Measurements from ENCODE around the gene FMN2. TPM values are rescaled to one million over a fixed set of nuclear protein-coding genes. Genes with fewer than 3 reads are reported as not detected.

Gene FMN2
- polyA plus RNA-seq, 3 donors: not detected

DNA sequence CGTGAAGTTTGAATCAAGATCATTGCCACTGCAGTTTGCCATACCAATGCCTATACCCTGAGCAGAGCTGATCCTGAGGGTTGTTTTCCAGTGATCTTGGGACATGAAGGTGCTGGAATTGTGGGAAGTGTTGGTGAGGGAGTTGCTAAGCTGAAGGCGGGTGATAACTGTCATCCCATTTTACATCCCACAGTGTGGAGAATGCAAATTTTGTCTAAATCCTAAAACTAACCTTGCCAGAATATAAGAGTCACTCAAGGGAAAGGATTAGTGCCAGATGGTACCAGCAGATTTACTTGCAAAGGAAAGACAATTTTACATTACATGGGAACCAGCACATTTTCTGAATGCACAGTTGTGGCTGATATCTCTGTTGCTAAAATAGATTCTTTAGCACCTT, 78.6 kb downstream of the FMN2 start:
- Mint-ChIP-seq H3K4me3 (no peak overlapping the region), H3K9me3 (peaks cover 3 to 15% (median 6%) of the 10 kb centered on the region in 7 donors), H3K27me3 (ENCODE audit: low read depth in 3 of 3) (no peaks in the 10 kb centered on the region), H3K36me3 (no peaks in the 10 kb centered on the region), H3K27ac (no peak overlapping the region), H3K4me1 (peaks cover 8% of the 10 kb centered on the region)
- intact Hi-C loops (cut with micrococcal nuclease): no loop called here
- H3K4me3 ChIP-seq (replicated peaks in 1 of 3; ENCODE audit: low read depth in 2 of 3, low read length in 3 of 3): no peak overlapping the region
- no peak for DNase-seq
- H3K4me2 ChIP-seq (replicated peaks; ENCODE audit: extremely low read depth, low read length, poor library complexity, severe bottlenecking): no peak overlapping the region
- peaks cover under 1% of the 10 kb centered on the region in 2 donors for H3K9me3 ChIP-seq (replicated peaks in 1 of 2; ENCODE audit: control insufficient read depth in 1 of 2, insufficient read depth in 1 of 2, low read length in 2 of 2)
- H4K20me1 ChIP-seq (ENCODE audit: insufficient read depth, low read length): no peaks in the 10 kb centered on the region
- no peak overlapping the region for H3K9ac ChIP-seq (ENCODE audit: insufficient read depth, low read length, poor library complexity, severe bottlenecking)
- H3K79me2 ChIP-seq (ENCODE audit: insufficient read depth, low read length): no peaks in the 10 kb centered on the region
- 78% methylated on average over 1 of the region's 2 CpGs for WGBS (ENCODE audit: insufficient coverage)
- no peak overlapping the region for H3K27ac ChIP-seq (ENCODE audit: low read depth in 1 of 2, low read length in 2 of 2)
- TF ChIP-seq, protein P1, sequence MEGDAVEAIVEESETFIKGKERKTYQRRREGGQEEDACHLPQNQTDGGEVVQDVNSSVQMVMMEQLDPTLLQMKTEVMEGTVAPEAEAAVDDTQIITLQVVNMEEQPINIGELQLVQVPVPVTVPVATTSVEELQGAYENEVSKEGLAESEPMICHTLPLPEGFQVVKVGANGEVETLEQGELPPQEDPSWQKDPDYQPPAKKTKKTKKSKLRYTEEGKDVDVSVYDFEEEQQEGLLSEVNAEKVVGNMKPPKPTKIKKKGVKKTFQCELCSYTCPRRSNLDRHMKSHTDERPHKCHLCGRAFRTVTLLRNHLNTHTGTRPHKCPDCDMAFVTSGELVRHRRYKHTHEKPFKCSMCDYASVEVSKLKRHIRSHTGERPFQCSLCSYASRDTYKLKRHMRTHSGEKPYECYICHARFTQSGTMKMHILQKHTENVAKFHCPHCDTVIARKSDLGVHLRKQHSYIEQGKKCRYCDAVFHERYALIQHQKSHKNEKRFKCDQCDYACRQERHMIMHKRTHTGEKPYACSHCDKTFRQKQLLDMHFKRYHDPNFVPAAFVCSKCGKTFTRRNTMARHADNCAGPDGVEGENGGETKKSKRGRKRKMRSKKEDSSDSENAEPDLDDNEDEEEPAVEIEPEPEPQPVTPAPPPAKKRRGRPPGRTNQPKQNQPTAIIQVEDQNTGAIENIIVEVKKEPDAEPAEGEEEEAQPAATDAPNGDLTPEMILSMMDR (IDR thresholded peaks at IDR 0.05): no peak
- no peaks in the 10 kb centered on the region for H3K27me3 ChIP-seq (ENCODE audit: control insufficient read depth in 2 of 2, insufficient read depth in 2 of 2, low read length in 2 of 2)
- no peaks in the 10 kb centered on the region for H3K36me3 ChIP-seq (replicated peaks in 1 of 2; ENCODE audit: control insufficient read depth in 1 of 2, insufficient read depth in 2 of 2, low read length in 2 of 2)
- no peak overlapping the region for H2AFZ ChIP-seq (ENCODE audit: insufficient read depth, low read depth, low read length, poor library complexity, severe bottlenecking)
- H3K4me1 ChIP-seq (ENCODE audit: control insufficient read depth in 1 of 2, insufficient read depth in 2 of 2, low read length in 2 of 2): no peaks in the 10 kb centered on the region

DNA sequence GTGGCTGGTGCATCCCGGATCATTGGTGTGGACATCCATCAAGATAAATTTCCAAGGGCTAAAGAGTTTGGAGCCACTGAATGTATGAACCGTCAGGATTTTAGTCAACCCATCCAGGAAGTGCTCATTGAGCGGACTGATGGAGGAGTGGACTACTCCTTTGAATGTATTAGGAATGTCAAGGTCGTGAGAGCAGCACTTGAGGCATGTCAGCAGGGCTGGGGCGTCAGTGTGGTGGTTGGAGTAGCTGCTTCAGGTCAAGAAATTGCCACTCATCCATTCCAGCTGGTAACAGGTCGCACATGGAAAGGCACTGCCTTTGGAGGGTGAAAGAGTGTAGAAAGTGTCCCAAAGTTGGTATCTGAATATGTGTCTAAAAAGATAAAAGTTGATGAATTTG, 79.1 kb downstream of the FMN2 start:
- TF ChIP-seq, protein P1 (IDR thresholded peaks at IDR 0.05): no peak
- no peaks in the 10 kb centered on the region for H3K9me3 ChIP-seq (replicated peaks in 1 of 2; ENCODE audit: control insufficient read depth in 1 of 2, insufficient read depth in 1 of 2, low read length in 2 of 2)
- no peaks in the 10 kb centered on the region for H3K36me3 ChIP-seq (replicated peaks in 1 of 2; ENCODE audit: control insufficient read depth in 1 of 2, insufficient read depth in 2 of 2, low read length in 2 of 2)
- peaks cover 12% of the 10 kb centered on the region for H3K4me1 Mint-ChIP-seq
- DNase-seq: no peak
- intact Hi-C loops (cut with micrococcal nuclease): no loop called here
- H3K4me3 Mint-ChIP-seq: no peak overlapping the region
- no peaks in the 10 kb centered on the region for H3K79me2 ChIP-seq (ENCODE audit: insufficient read depth, low read length)
- H3K36me3 Mint-ChIP-seq: no peaks in the 10 kb centered on the region
- H3K27me3 Mint-ChIP-seq (ENCODE audit: low read depth in 3 of 3): no peaks in the 10 kb centered on the region
- H4K20me1 ChIP-seq (ENCODE audit: insufficient read depth, low read length): no peaks in the 10 kb centered on the region
- no peak overlapping the region for H3K4me2 ChIP-seq (replicated peaks; ENCODE audit: extremely low read depth, low read length, poor library complexity, severe bottlenecking)
- no peak overlapping the region for H3K27ac Mint-ChIP-seq
- H2AFZ ChIP-seq (ENCODE audit: insufficient read depth, low read depth, low read length, poor library complexity, severe bottlenecking): no peak overlapping the region
- H3K27me3 ChIP-seq (ENCODE audit: control insufficient read depth in 2 of 2, insufficient read depth in 2 of 2, low read length in 2 of 2): no peaks in the 10 kb centered on the region
- no peak overlapping the region for H3K27ac ChIP-seq (ENCODE audit: low read depth in 1 of 2, low read length in 2 of 2)
- no peak overlapping the region for H3K4me3 ChIP-seq (replicated peaks in 1 of 3; ENCODE audit: low read depth in 2 of 3, low read length in 3 of 3)
- H3K4me1 ChIP-seq (ENCODE audit: control insufficient read depth in 1 of 2, insufficient read depth in 2 of 2, low read length in 2 of 2): no peaks in the 10 kb centered on the region
- 76% methylated on average over 6 of the region's 6 CpGs for whole genome bisulfite sequencing (ENCODE audit: insufficient coverage)
- H3K9me3 Mint-ChIP-seq: peaks cover 5 to 15% (median 9%) of the 10 kb centered on the region in 7 donors
- no peak overlapping the region for H3K9ac ChIP-seq (ENCODE audit: insufficient read depth, low read length, poor library complexity, severe bottlenecking)
